Measurements from ENCODE around the gene PLSCR3.

DNA sequence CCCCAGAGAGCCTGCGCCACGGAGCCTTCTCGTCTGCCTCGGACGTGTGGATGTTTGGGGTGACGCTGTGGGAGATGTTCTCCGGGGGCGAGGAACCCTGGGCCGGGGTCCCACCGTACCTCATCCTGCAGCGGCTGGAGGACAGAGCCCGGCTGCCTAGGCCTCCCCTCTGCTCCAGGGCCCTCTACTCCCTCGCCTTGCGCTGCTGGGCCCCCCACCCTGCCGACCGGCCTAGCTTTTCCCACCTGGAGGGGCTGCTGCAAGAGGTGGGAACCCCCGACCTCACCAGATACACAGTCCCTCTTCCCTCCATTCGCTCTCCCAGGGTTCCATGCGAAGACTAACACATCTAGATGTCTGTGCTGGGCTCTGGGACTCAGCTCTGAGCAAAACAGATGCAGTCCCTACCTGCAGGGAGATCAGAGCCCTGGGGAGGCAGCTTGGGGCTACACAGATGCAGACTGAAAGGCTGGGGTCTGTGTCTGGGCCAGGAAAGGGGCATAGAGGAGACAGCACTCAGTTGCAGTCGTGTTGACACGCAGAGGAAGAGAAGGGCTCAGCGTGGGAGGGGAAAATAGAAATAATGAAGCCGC, 9.7 kb downstream of the PLSCR3 start:
- TF ChIP-seq, protein P1, sequence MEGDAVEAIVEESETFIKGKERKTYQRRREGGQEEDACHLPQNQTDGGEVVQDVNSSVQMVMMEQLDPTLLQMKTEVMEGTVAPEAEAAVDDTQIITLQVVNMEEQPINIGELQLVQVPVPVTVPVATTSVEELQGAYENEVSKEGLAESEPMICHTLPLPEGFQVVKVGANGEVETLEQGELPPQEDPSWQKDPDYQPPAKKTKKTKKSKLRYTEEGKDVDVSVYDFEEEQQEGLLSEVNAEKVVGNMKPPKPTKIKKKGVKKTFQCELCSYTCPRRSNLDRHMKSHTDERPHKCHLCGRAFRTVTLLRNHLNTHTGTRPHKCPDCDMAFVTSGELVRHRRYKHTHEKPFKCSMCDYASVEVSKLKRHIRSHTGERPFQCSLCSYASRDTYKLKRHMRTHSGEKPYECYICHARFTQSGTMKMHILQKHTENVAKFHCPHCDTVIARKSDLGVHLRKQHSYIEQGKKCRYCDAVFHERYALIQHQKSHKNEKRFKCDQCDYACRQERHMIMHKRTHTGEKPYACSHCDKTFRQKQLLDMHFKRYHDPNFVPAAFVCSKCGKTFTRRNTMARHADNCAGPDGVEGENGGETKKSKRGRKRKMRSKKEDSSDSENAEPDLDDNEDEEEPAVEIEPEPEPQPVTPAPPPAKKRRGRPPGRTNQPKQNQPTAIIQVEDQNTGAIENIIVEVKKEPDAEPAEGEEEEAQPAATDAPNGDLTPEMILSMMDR (IDR thresholded peaks at IDR 0.05), result no peak
- no peak for TF ChIP-seq POLR2A (IDR thresholded peaks at IDR 0.05)

Measured in right lobe of liver (tissue), 4 donors.